GM12878 (cell line): Measurements from ENCODE around the gene UST. TPM values are rescaled to one million over a fixed set of nuclear protein-coding genes. Genes with fewer than 3 reads are reported as not detected.

Source experiments
- ATAC-seq: fragments of 200-7000 bp; cut with Tn5 transposase; 3 replicates; pipeline ENCODE4 v1.9.1; 2020; ENCODE audit warnings: mild to moderate bottlenecking, moderate library complexity
- BruUV-seq: library from RNA; stranded (reverse); fragments of 400-500 nt; replicated peaks from 2 replicates; lab custom pipeline; 2021; lab: Mats Ljungman, UMichigan
- CTCF ChIA-PET: fragments of 300-600 bp; sonication (Branson Sonifier 250); formaldehyde crosslinking; extraction: SDS; loops from one replicate; lab custom pipeline; 2021; ENCODE audit warnings: inconsistent platforms; lab: Yijun Ruan, JAX
- POLR2A ChIA-PET: fragments of 350-600 bp; formaldehyde crosslinking; extraction: SDS; loops from one replicate; lab custom pipeline; 2021; ENCODE audit warnings: inconsistent platforms; lab: Charles Lee
- RAD21 ChIA-PET: fragments of 300-600 bp; sonication (Branson Sonifier 250); formaldehyde crosslinking; loops from one replicate; lab custom pipeline; 2023; ENCODE audit warnings: antibody characterized with exemption; ENCODE audit not compliant: unreplicated experiment; lab: Charles Lee
- SMC1A ChIA-PET: fragments of 300-600 bp; sonication (Branson Sonifier 250); formaldehyde crosslinking; loops from one replicate; lab custom pipeline; 2023; ENCODE audit not compliant: unreplicated experiment, uncharacterized antibody; lab: Charles Lee
- DNase-seq: peaks from one replicate; pipeline ENCODE4 v3.0.0-alpha.2; 2011; ENCODE audit warnings: low read depth, low spot score
- FAIRE-seq: peaks from 3 replicates; lab custom pipeline; 2011; peaks lifted over from hg19 to GRCh38; lab: Jason Lieb, UNC
- H2AFZ ChIP-seq: 2 replicates; pipeline ENCODE4 v1.6.0; 2011; ENCODE audit warnings: low read depth, low read length, control low read depth; ENCODE audit not compliant: control insufficient read depth
- H3K27ac ChIP-seq: 2 replicates; pipeline ENCODE4 v1.5.1; 2011; ENCODE audit warnings: control low read depth; ENCODE audit not compliant: control insufficient read depth, insufficient read depth
- H3K27me3 ChIP-seq, 2 experiments: replicated peaks in 1 of 2; 2 replicates each; pipeline versions ENCODE4 v1.6.0 to v1.6.1; 2011; ENCODE audit warnings: low read length in 1 of 2; ENCODE audit not compliant: control insufficient read depth in 2 of 2, insufficient read depth in 2 of 2
- H3K36me3 ChIP-seq, 2 experiments: 2 replicates each; pipeline ENCODE4 v1.5.1; 2011; ENCODE audit warnings: low read length in 1 of 2; ENCODE audit not compliant: control insufficient read depth in 2 of 2, insufficient read depth in 2 of 2
- H3K4me1 ChIP-seq: 2 replicates; pipeline ENCODE4 v1.6.1; 2011; ENCODE audit warnings: mild to moderate bottlenecking, low read length, moderate library complexity, mixed read lengths; ENCODE audit not compliant: control insufficient read depth, insufficient read depth
- H3K4me2 ChIP-seq: 2 replicates; pipeline ENCODE4 v1.6.0; 2011; ENCODE audit warnings: control low read depth; ENCODE audit not compliant: control insufficient read depth, insufficient read depth
- H3K4me3 ChIP-seq: fragments of 200-600 bp; sonication (generic); 2 replicates; pipeline ENCODE4 v1.5.1; 2016
- H3K79me2 ChIP-seq: 2 replicates; pipeline ENCODE4 v1.6.0; 2011; ENCODE audit warnings: low read length; ENCODE audit not compliant: control insufficient read depth, insufficient read depth
- H3K9ac ChIP-seq: 2 replicates; pipeline ENCODE4 v1.8.0; 2011; ENCODE audit warnings: low read length, control low read depth, mixed read lengths; ENCODE audit not compliant: control insufficient read depth, insufficient read depth
- H3K9me3 ChIP-seq: replicated peaks from 3 replicates; pipeline ENCODE4 v1.5.1; 2011; ENCODE audit warnings: mild to moderate bottlenecking, low read length; ENCODE audit not compliant: control insufficient read depth, insufficient read depth
- H4K20me1 ChIP-seq: 2 replicates; pipeline ENCODE4 v1.6.0; 2011; ENCODE audit not compliant: control insufficient read depth, insufficient read depth
- ATF7 ChIP-seq: fragments of 450-650 bp; IDR thresholded peaks from 2 replicates; pipeline ENCODE4 v1.6.1; 2016; ENCODE audit warnings: low read depth, mild to moderate bottlenecking
- BCL11A ChIP-seq: IDR thresholded peaks from 2 replicates; pipeline ENCODE4 v1.6.1; 2011; ENCODE audit warnings: low read depth, low read length
- DPF2 ChIP-seq: fragments of 450-650 bp; IDR thresholded peaks from 2 replicates; pipeline ENCODE4 v1.6.1; 2017; ENCODE audit warnings: mild to moderate bottlenecking
- ESRRA ChIP-seq: IDR thresholded peaks from 2 replicates; pipeline ENCODE4 v1.6.1; 2012; ENCODE audit warnings: mild to moderate bottlenecking, low read length, improper control_type of control experiment
- IRF4 ChIP-seq: IDR thresholded peaks from 2 replicates; pipeline ENCODE4 v1.6.1; 2011; ENCODE audit warnings: low read depth, low read length
- KLF5 ChIP-seq: fragments of 450-650 bp; IDR thresholded peaks from 2 replicates; pipeline ENCODE4 v1.6.1; 2014; ENCODE audit warnings: mild to moderate bottlenecking; ENCODE audit not compliant: partially characterized antibody
- MYB ChIP-seq: fragments of 150-350 bp; IDR thresholded peaks from 2 replicates; pipeline ENCODE4 v1.6.1; 2014; ENCODE audit warnings: mild to moderate bottlenecking, low read depth, low read length, borderline replicate concordance
- NKRF ChIP-seq: fragments of 450-650 bp; conservative IDR thresholded peaks from 2 replicates; pipeline ENCODE4 v1.6.1; 2017; ENCODE audit warnings: mild to moderate bottlenecking, moderate library complexity
- NR2C1 ChIP-seq: fragments of 450-650 bp; IDR thresholded peaks from 2 replicates; pipeline ENCODE4 v1.6.1; 2017; ENCODE audit warnings: antibody characterized with exemption, mild to moderate bottlenecking, moderate library complexity
- NR2F1 ChIP-seq: fragments of 450-650 bp; conservative IDR thresholded peaks from 2 replicates; pipeline ENCODE4 v1.6.1; 2017; ENCODE audit warnings: mild to moderate bottlenecking
- PAX5 ChIP-seq: IDR thresholded peaks from 2 replicates; pipeline ENCODE4 v1.6.1; 2011; ENCODE audit warnings: low read depth, low read length, borderline replicate concordance
- POLR2A ChIP-seq: IDR thresholded peaks from 2 replicates; pipeline ENCODE4 v1.6.1; 2011; ENCODE audit warnings: low read depth, mild to moderate bottlenecking, low read length
- RAD51 ChIP-seq: fragments of 450-650 bp; IDR thresholded peaks from 2 replicates; pipeline ENCODE4 v1.6.1; 2016; ENCODE audit warnings: moderate library complexity, mild to moderate bottlenecking, inconsistent platforms
- RELA ChIP-seq: fragments of 450-650 bp; IDR thresholded peaks from 2 replicates; pipeline ENCODE4 v1.8.0; 2014; ENCODE audit warnings: borderline replicate concordance; ENCODE audit not compliant: partially characterized antibody
- SUPT20H ChIP-seq: IDR thresholded peaks from 2 replicates; pipeline ENCODE4 v1.6.1; 2011; ENCODE audit warnings: low read depth, mild to moderate bottlenecking, low read length, moderate library complexity, borderline replicate concordance; ENCODE audit not compliant: control insufficient read depth
- SUZ12 ChIP-seq: fragments of 200-600 bp; sonication (generic); IDR thresholded peaks from one replicate; pipeline ENCODE4 v1.6.1; 2018; ENCODE audit warnings: antibody characterized with exemption, mild to moderate bottlenecking; ENCODE audit not compliant: unreplicated experiment
- TCF12 ChIP-seq: IDR thresholded peaks from 2 replicates; pipeline ENCODE4 v1.6.1; 2011; ENCODE audit warnings: low read depth, mild to moderate bottlenecking, low read length
- TCF3 ChIP-seq: IDR thresholded peaks from 2 replicates; pipeline ENCODE4 v1.6.1; 2012; ENCODE audit warnings: low read depth, mild to moderate bottlenecking, low read length, borderline replicate concordance; ENCODE audit not compliant: insufficient read depth
- ZBED1 ChIP-seq: IDR thresholded peaks from 2 replicates; pipeline ENCODE4 v1.6.1; 2016; ENCODE audit warnings: borderline replicate concordance
- WGBS: methylation state at CpG from one replicate; pipeline ENCODE4 v1.1.6; 2016; ENCODE audit warnings: low lambda C conversion rate; ENCODE audit not compliant: insufficient replicate concordance, insufficient coverage; ENCODE audit errors: missing lambda C conversion rate; 5-methylcytosine and 5-hydroxymethylcytosine counted together
- in situ Hi-C: fragments of 300-500 bp; cut with MboI; formaldehyde crosslinking; loops from 9 replicates; pipeline ENCODE4 v1.14.3; 2018; ENCODE audit warnings: mixed read lengths
- intact Hi-C: fragments of 100-400 bp; cut with micrococcal nuclease; formaldehyde crosslinking; loops from one replicate; pipeline ENCODE4 v1.14.2; 2022; ENCODE audit not compliant: unreplicated experiment
- polyA plus RNA-seq, 11 experiments: library from polyadenylated mRNA; depleted of rRNA in 4 of 11; unstranded in 6 of 11; stranded (reverse) in 5 of 11; fragments of >200 nt; fragmentation: Nextera tagmentation in 4 of 11; fragmentation: Illumina TruSeq in 1 of 11; extraction: Ambion mirVana in 4 of 11; extraction: Trizol in 1 of 11; gene quantifications; 1 replicate in 1 of 11; 2 replicates in 10 of 11; pipeline versions ENCODE4 v1.2.1 to v1.2.3, GENCODE V29; 2011 to 2016; ENCODE audit warnings: inconsistent platforms in 2 of 11, missing spikeins in 2 of 11, low read depth in 1 of 11
- total RNA-seq, 4 experiments: library from RNA; depleted of rRNA in 3 of 4; stranded (reverse); fragments of >200 nt in 3 of 4; fragmentation: Illumina TruSeq in 1 of 4; extraction: Trizol in 1 of 4; gene quantifications; 2 replicates each; pipeline versions ENCODE4 v1.2.1 to v1.2.3, GENCODE V29; 2013 to 2021
- TF ChIP-seq, protein P1 (sequence below): IDR thresholded peaks from 2 replicates; pipeline ENCODE4 v1.6.1; 2011; ENCODE audit warnings: borderline replicate concordance, low read depth, mild to moderate bottlenecking, moderate library complexity, mixed read lengths, low read length; ENCODE audit not compliant: insufficient read depth; ENCODE audit errors: extremely low read length
- TF ChIP-seq, protein P2 (sequence below): IDR thresholded peaks from 2 replicates; pipeline ENCODE4 v1.6.1; 2011; ENCODE audit warnings: mild to moderate bottlenecking, low read depth, low read length, moderate library complexity; ENCODE audit not compliant: insufficient replicate concordance

UST gene
- total and polyA plus RNA-seq, 10 of the 15 experiments (the other 5 are each of a cell fraction or from before 2014, with no cell fraction given) = 0.74 to 43.3 (median 2.2) TPM

DNA sequence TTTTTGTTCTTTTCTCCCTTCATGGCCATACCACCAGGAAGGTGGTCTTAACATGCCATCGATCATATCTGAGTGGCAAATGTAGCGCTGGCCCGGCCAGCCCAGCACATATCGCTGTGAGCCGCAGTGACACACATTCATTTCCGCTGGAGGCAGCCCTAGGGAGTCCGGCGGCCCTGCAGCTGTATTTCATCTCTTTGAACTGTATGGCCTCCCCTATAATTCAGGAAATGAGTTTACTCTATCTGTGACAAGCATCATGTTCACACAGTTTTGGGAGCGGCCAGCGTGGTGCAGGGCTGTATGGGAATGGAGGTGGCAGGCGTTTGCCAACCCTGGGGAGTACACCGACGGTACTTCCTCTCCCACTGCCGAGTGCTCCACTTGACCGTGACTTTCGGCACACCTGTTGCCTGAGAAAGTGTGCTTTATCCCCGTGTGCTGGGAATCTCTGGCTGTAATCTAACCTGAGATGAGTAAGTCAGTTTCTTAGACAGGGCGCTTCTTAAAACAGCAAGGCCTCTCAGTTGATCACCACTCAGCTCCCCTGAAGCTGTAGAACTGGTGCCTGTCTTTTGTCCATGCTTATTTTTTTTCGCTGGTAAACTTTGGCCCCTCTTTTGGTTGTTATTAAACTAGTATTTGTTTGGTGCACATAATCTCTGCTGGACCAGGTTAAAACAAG, 313.6 kb downstream of the UST start:
- H4K20me1 ChIP-seq = no peaks in the 10 kb centered on the region
- H3K27ac ChIP-seq = peak overlapping the region; percentile 29
- intact Hi-C loops = no loop called here
- no peak overlapping the region for H2AFZ ChIP-seq
- BruUV-seq = TSS peak; percentile 65
- no peaks in the 10 kb centered on the region for H3K27me3 ChIP-seq
- H3K9ac ChIP-seq = peak overlapping the region; percentile 5; the same call in 1 of the 2 replicates
- H3K9me3 ChIP-seq = no peaks in the 10 kb centered on the region
- CTCF ChIA-PET = interaction anchor here (1.1 to 10.5 kb wide), 4 partner anchors 13 to 28 kb away, joined by 3 to 174 read pairs (median 80); no protein-coding TSS in a partner anchor
- SMC1A ChIA-PET = interaction anchor here (1.8 to 17.7 kb wide), 4 partner anchors 15 to 22 kb away, joined by 5 to 1060 read pairs (median 78); no protein-coding TSS in a partner anchor
- peak; percentile 44 for FAIRE-seq
- POLR2A ChIA-PET = interaction anchor here (0.5 to 14.3 kb wide), 8 partner anchors 8 to 135 kb away, joined by 4 to 298 read pairs (median 4); no protein-coding TSS in a partner anchor
- RAD21 ChIA-PET = interaction anchor here (0.7 to 16.8 kb wide), 10 partner anchors 12 to 419 kb away, joined by 3 to 521 read pairs (median 8); no protein-coding TSS in a partner anchor
- in situ Hi-C loops = no loop called here
- peak; percentile 78 for ATAC-seq
- peak; percentile 90 for DNase-seq
- no peaks in the 10 kb centered on the region for H3K79me2 ChIP-seq
- WGBS = 18% methylated on average over 19 of the region's 19 CpGs
- peaks cover 40% of the 10 kb centered on the region for H3K4me1 ChIP-seq
- H3K4me2 ChIP-seq = peak overlapping the region; percentile 38; the same call in 1 of the 2 replicates
- H3K36me3 ChIP-seq = no peaks in the 10 kb centered on the region
- peak overlapping the region; percentile 11; the same call in 1 of the 2 replicates for H3K4me3 ChIP-seq
- TF ChIP-seq ATF7 = peak; percentile 83
- peak; percentile 80 for TF ChIP-seq PAX5
- TF ChIP-seq ZBED1 = no peak
- TF ChIP-seq RELA = no peak
- TF ChIP-seq, protein P1, sequence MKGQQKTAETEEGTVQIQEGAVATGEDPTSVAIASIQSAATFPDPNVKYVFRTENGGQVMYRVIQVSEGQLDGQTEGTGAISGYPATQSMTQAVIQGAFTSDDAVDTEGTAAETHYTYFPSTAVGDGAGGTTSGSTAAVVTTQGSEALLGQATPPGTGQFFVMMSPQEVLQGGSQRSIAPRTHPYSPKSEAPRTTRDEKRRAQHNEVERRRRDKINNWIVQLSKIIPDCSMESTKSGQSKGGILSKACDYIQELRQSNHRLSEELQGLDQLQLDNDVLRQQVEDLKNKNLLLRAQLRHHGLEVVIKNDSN = no peak
- TF ChIP-seq KLF5 = no peak
- no peak for TF ChIP-seq IRF4
- peak; percentile 83; the same call in 1 of the 2 replicates for TF ChIP-seq NR2F1
- TF ChIP-seq BCL11A = 0 out of 2 replicates have a peak, but pooled peaks have one; percentile 7
- TF ChIP-seq DPF2 = peak; percentile 76; the same call in 1 of the 2 replicates
- 0 out of 2 replicates have a peak, but pooled peaks have one; percentile 10 for TF ChIP-seq NR2C1
- TF ChIP-seq, protein P2, sequence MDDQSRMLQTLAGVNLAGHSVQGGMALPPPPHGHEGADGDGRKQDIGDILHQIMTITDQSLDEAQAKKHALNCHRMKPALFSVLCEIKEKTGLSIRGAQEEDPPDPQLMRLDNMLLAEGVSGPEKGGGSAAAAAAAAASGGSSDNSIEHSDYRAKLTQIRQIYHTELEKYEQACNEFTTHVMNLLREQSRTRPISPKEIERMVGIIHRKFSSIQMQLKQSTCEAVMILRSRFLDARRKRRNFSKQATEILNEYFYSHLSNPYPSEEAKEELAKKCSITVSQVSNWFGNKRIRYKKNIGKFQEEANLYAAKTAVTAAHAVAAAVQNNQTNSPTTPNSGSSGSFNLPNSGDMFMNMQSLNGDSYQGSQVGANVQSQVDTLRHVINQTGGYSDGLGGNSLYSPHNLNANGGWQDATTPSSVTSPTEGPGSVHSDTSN = peak; percentile 74
- TF ChIP-seq MYB = 0 out of 2 replicates have a peak, but pooled peaks have one; percentile 6
- TF ChIP-seq SUPT20H = no peak
- TF ChIP-seq TCF3 = no peak
- 0 out of 2 replicates have a peak, but pooled peaks have one; percentile 25 for TF ChIP-seq NKRF
- 0 out of 2 replicates have a peak, but pooled peaks have one; percentile 69 for TF ChIP-seq TCF12
- no peak; the same call in 1 of the 2 replicates for TF ChIP-seq RAD51
- TF ChIP-seq SUZ12 = no peak
- TF ChIP-seq ESRRA = no peak
- no peak for TF ChIP-seq POLR2A
